Neural progenitor cell (in vitro differentiated cells): ENCODE data around the gene PTPRJ. TPM values are rescaled to one million over a fixed set of nuclear protein-coding genes. Genes with fewer than 3 reads are reported as not detected.
A peak's percentile ranks its signal among the peaks of the same experiment; 100 is the strongest.
"Not testable (repeated sequence)": the region's sequence is repeated elsewhere in the genome, so short reads cannot be mapped to it uniquely, and the experiment has no call there.

Source experiments
- DNase-seq: peaks from one replicate; pipeline ENCODE4 v3.0.0-alpha.2; 2016; ENCODE audit warnings: low spot score
- H2AFZ ChIP-seq: fragments of 200-600 bp; sonication (generic); replicated peaks from 2 replicates; pipeline ENCODE4 v1.6.1; 2016; ENCODE audit warnings: antibody characterized with exemption
- H3F3A ChIP-seq: fragments of 200-600 bp; sonication (generic); 2 replicates; pipeline ENCODE4 v1.6.1; 2016; ENCODE audit warnings: antibody characterized with exemption, low read depth
- H3K27ac ChIP-seq: fragments of 200-600 bp; sonication (generic); 2 replicates; pipeline ENCODE4 v1.5.1; 2016; ENCODE audit warnings: mild to moderate bottlenecking
- H3K27me3 ChIP-seq: fragments of 200-600 bp; sonication (generic); 2 replicates; pipeline ENCODE4 v1.6.1; 2016; ENCODE audit warnings: mild to moderate bottlenecking, moderate library complexity
- H3K36me3 ChIP-seq: fragments of 200-600 bp; sonication (generic); 2 replicates; pipeline ENCODE4 v1.5.1; 2016
- H3K4me1 ChIP-seq: fragments of 200-600 bp; sonication (generic); 2 replicates; pipeline ENCODE4 v1.6.1; 2016; ENCODE audit warnings: mixed run types
- H3K4me2 ChIP-seq: fragments of 200-600 bp; sonication (generic); 2 replicates; pipeline ENCODE4 v1.6.1; 2016
- H3K4me3 ChIP-seq: fragments of 200-600 bp; sonication (generic); 2 replicates; pipeline ENCODE4 v1.5.1; 2016
- H3K79me2 ChIP-seq: fragments of 200-600 bp; sonication (generic); 2 replicates; pipeline ENCODE4 v1.6.1; 2016; ENCODE audit warnings: low read depth
- H3K9ac ChIP-seq: fragments of 200-600 bp; sonication (generic); 2 replicates; pipeline ENCODE4 v1.6.1; 2016
- H3K9me3 ChIP-seq: fragments of 200-600 bp; sonication (generic); 2 replicates; pipeline ENCODE4 v1.5.1; 2016; ENCODE audit warnings: low read depth
- H4K20me1 ChIP-seq: fragments of 200-600 bp; sonication (generic); 2 replicates; pipeline ENCODE4 v1.6.1; 2016; ENCODE audit warnings: low read depth
- H3K27ac Mint-ChIP-seq: 3 replicates; pipeline ENCODE4 v1.8.0; 2021; ENCODE audit warnings: mixed read lengths
- H3K27me3 Mint-ChIP-seq: 2 replicates; pipeline ENCODE4 v1.8.0; 2022; ENCODE audit warnings: low read depth, mild to moderate bottlenecking, inconsistent platforms, moderate library complexity, mixed read lengths; ENCODE audit not compliant: insufficient read depth
- H3K36me3 Mint-ChIP-seq: 3 replicates; pipeline ENCODE4 v1.8.0; 2021; ENCODE audit warnings: mixed read lengths
- H3K4me1 Mint-ChIP-seq: 3 replicates; pipeline ENCODE4 v1.8.0; 2021; ENCODE audit warnings: mixed read lengths
- H3K4me3 Mint-ChIP-seq: 3 replicates; pipeline ENCODE4 v1.8.0; 2021; ENCODE audit warnings: mild to moderate bottlenecking, moderate library complexity, mixed read lengths
- H3K9me3 Mint-ChIP-seq: 3 replicates; pipeline ENCODE4 v1.8.0; 2020; ENCODE audit warnings: mixed read lengths
- EZH2 ChIP-seq: fragments of 200-600 bp; sonication (generic); IDR thresholded peaks from 2 replicates; pipeline ENCODE4 v1.6.1; 2017; ENCODE audit warnings: antibody characterized with exemption, mild to moderate bottlenecking, moderate library complexity
- EZH2phosphoT487 ChIP-seq: fragments of 200-600 bp; sonication (generic); IDR thresholded peaks from 2 replicates; pipeline ENCODE4 v1.6.1; 2017; ENCODE audit warnings: antibody characterized with exemption
- total RNA-seq: library from RNA; depleted of rRNA; stranded (reverse); fragments of >200 nt; gene quantifications from 2 replicates; pipeline ENCODE4 v1.2.3, GENCODE V29; 2015; ENCODE audit warnings: low replicate concordance
- TF ChIP-seq, protein P1 (sequence below): fragments of 200-600 bp; sonication (generic); IDR thresholded peaks from 2 replicates; pipeline ENCODE4 v1.5.1; 2017; ENCODE audit warnings: antibody characterized with exemption, mild to moderate bottlenecking

The PTPRJ gene
- total RNA-seq, 1 donor from 2014 or later, result 28.0 TPM

DNA sequence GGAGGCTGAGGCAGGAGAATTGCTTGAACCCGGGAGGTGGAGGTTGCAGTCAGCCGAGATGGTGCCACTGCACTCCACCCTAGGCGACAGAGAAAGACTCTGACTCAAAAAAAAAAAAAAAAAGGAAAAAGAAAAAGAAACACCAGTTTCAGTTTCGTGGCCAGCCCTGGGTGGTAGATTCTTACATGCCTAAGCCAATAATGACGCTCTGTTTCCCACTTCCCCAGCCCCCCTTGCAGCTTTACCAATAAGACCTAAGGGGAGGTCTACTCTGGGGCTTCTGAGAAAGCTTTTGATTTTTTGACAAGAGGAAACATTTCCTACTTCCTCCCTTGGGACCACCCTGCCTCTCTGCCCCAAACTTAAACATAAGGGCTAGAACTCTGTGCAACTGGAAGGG is 30.0 kb upstream of the PTPRJ start:
- H4K20me1 ChIP-seq, result no peaks in the 10 kb centered on the region
- no peaks in the 10 kb centered on the region for H3K79me2 ChIP-seq
- peaks cover 17% of the 10 kb centered on the region for H3K4me1 Mint-ChIP-seq
- H3K27ac Mint-ChIP-seq, result peak overlapping the region; percentile 27
- no peaks in the 10 kb centered on the region for H3K9me3 ChIP-seq
- H3K27me3 ChIP-seq, result no peaks in the 10 kb centered on the region
- no peak for DNase-seq
- no peak overlapping the region for H3K9ac ChIP-seq
- H3K4me1 ChIP-seq, result peaks cover 16% of the 10 kb centered on the region
- no peak overlapping the region for H3K4me3 ChIP-seq
- H3K36me3 Mint-ChIP-seq, result no peaks in the 10 kb centered on the region
- H3K27ac ChIP-seq, result no peak overlapping the region
- no peak overlapping the region for H2AFZ ChIP-seq
- no peaks in the 10 kb centered on the region for H3K9me3 Mint-ChIP-seq
- H3K36me3 ChIP-seq, result no peaks in the 10 kb centered on the region
- peaks cover 12% of the 10 kb centered on the region for H3F3A ChIP-seq
- peaks cover 2% of the 10 kb centered on the region for H3K27me3 Mint-ChIP-seq
- no peak overlapping the region for H3K4me2 ChIP-seq
- TF ChIP-seq EZH2phosphoT487 (no peak), EZH2 (no peak)
- TF ChIP-seq, protein P1, sequence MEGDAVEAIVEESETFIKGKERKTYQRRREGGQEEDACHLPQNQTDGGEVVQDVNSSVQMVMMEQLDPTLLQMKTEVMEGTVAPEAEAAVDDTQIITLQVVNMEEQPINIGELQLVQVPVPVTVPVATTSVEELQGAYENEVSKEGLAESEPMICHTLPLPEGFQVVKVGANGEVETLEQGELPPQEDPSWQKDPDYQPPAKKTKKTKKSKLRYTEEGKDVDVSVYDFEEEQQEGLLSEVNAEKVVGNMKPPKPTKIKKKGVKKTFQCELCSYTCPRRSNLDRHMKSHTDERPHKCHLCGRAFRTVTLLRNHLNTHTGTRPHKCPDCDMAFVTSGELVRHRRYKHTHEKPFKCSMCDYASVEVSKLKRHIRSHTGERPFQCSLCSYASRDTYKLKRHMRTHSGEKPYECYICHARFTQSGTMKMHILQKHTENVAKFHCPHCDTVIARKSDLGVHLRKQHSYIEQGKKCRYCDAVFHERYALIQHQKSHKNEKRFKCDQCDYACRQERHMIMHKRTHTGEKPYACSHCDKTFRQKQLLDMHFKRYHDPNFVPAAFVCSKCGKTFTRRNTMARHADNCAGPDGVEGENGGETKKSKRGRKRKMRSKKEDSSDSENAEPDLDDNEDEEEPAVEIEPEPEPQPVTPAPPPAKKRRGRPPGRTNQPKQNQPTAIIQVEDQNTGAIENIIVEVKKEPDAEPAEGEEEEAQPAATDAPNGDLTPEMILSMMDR, result no peak
- no peak overlapping the region for H3K4me3 Mint-ChIP-seq

DNA sequence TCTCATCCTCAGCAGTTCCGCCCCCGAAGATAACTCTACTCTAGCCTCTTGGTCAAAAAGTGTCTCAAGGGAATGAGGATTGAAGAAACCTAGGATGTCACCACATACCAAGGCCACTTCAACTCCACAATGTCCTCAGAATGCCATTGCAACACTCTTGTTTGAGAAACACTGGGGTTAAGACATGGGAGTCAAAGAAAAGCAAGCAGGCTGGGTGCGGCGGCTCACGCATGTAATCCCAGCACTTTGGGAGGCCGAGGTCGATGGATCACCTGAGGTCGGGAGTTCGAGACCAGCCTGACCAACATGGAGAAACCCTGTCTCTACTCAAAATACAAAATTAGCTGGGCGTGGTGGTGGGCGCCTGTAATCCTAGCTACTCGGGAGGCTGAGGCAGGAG is 28.9 kb upstream of the PTPRJ start:
- not testable (repeated sequence) for H3K36me3 ChIP-seq, H3K27ac Mint-ChIP-seq, H3K4me2 ChIP-seq, DNase-seq, H3K27me3 Mint-ChIP-seq, H3K9ac ChIP-seq, H3K36me3 Mint-ChIP-seq, H3K9me3 ChIP-seq, H3K4me3 Mint-ChIP-seq, H3K4me3 ChIP-seq, H2AFZ ChIP-seq, H3K27ac ChIP-seq, H4K20me1 ChIP-seq, H3K9me3 Mint-ChIP-seq, H3K27me3 ChIP-seq, H3K79me2 ChIP-seq
- H3F3A ChIP-seq, result peaks cover 17% of the 10 kb centered on the region
- peaks cover 17% of the 10 kb centered on the region for H3K4me1 Mint-ChIP-seq
- H3K4me1 ChIP-seq, result peaks cover 16% of the 10 kb centered on the region

DNA sequence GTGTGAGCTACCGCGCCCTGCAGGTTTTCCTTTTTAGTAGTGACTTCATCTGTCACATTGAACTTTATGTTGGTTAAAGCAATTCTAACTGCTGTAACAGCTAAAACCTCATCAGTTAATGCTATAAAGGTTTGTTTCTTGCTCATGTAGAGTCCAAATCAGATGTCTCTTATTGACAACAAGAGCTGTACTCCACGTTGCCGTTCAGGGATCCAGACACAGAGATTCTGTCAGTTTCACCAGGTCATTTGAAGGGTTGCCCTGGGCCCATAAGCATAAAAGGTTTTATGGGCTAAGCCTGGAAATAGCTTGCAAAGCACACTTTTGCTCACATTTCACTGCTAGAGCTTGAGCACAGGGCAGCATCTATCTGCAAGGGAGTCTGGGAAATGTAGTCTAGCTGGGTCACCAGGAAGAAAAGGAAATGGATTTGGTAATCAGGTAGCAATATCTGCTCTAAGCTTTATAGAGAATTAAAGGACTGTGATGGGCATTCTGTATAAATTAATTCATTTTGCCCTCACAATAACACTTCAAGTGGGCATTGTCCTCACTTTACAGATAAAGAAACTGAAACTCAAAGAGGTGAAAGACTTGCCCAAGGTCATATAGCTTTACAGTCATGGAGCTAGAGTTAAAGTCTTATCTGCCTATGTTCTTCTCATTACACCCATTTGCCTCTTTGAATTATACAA is 25.2 kb upstream of the PTPRJ start:
- H2AFZ ChIP-seq, result no peak overlapping the region

DNA sequence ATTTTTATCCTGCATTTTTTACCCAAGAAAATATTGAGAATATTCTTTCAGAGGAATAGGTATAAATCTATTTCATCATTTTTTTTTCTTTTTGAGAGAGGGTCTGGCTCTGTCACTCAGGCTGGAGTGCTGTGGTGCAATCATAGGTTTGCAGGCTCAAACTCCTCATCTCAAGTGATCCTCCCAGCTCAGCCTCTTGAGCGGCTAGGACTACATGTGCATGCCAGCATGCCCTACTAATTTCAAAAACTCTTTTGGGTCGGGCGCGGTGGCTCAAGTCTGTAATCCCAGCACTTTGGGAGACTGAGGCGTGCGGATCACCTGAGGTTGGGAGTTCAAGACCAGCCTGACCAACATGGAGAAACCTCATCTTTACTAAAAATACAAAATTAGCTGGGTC is 20.3 kb upstream of the PTPRJ start:
- no peak for TF ChIP-seq EZH2phosphoT487
- TF ChIP-seq EZH2, result no peak
- TF ChIP-seq, protein P1, result no peak
- no peaks in the 10 kb centered on the region for H3K9me3 Mint-ChIP-seq
- Histone ChIP-seq H3K9me3 (no peaks in the 10 kb centered on the region), H3K4me2 (no peak overlapping the region), H4K20me1 (no peaks in the 10 kb centered on the region), H2AFZ (no peak overlapping the region), H3K27ac (no peak overlapping the region), H3K9ac (no peak overlapping the region), H3K79me2 (no peaks in the 10 kb centered on the region), H3K4me1 (no peaks in the 10 kb centered on the region), H3K27me3 (no peaks in the 10 kb centered on the region), H3K36me3 (no peaks in the 10 kb centered on the region), H3K4me3 (no peak overlapping the region), H3F3A (peaks cover 5% of the 10 kb centered on the region)
- H3K27me3 Mint-ChIP-seq, result peaks cover 7% of the 10 kb centered on the region
- no peak overlapping the region for H3K27ac Mint-ChIP-seq
- no peaks in the 10 kb centered on the region for H3K4me1 Mint-ChIP-seq
- no peak for DNase-seq
- H3K36me3 Mint-ChIP-seq, result no peaks in the 10 kb centered on the region
- no peak overlapping the region for H3K4me3 Mint-ChIP-seq

More for the DNA sequence above, 25.2 kb upstream of the PTPRJ start:
- H4K20me1 ChIP-seq, result no peaks in the 10 kb centered on the region
- peaks cover 4% of the 10 kb centered on the region for H3K4me1 ChIP-seq
- H3K36me3 Mint-ChIP-seq, result no peaks in the 10 kb centered on the region
- H3K36me3 ChIP-seq, result no peaks in the 10 kb centered on the region
- no peaks in the 10 kb centered on the region for H3K79me2 ChIP-seq
- peaks cover 6% of the 10 kb centered on the region for H3K4me1 Mint-ChIP-seq
- H3K9me3 Mint-ChIP-seq, result no peaks in the 10 kb centered on the region
- no peaks in the 10 kb centered on the region for H3K27me3 Mint-ChIP-seq
- H3K27ac Mint-ChIP-seq, result no peak overlapping the region
- H3K4me2 ChIP-seq, result no peak overlapping the region
- TF ChIP-seq EZH2 (no peak), EZH2phosphoT487 (no peak)
- TF ChIP-seq, protein P1, result no peak
- no peaks in the 10 kb centered on the region for H3K9me3 ChIP-seq
- no peak for DNase-seq
- H3F3A ChIP-seq, result peaks cover 5% of the 10 kb centered on the region
- no peaks in the 10 kb centered on the region for H3K27me3 ChIP-seq
- no peak overlapping the region for H3K4me3 Mint-ChIP-seq
- no peak overlapping the region for H3K27ac ChIP-seq
- no peak overlapping the region for H3K4me3 ChIP-seq
- H3K9ac ChIP-seq, result no peak overlapping the region
